Skin of body (tissue), 2 donors: ENCODE data around the gene VAMP3. TPM values are rescaled to one million over a fixed set of nuclear protein-coding genes. Genes with fewer than 3 reads are reported as not detected.

Source experiments
- DNase-seq: peaks from one replicate; lab custom pipeline; 2025; lab: John Stamatoyannopoulos, UW
- total RNA-seq: library from RNA; depleted of rRNA; stranded (reverse); fragments of >200 nt; gene quantifications from one replicate; pipeline ENCODE4 v1.2.3, GENCODE V29; 2014

The VAMP3 gene, protein sequence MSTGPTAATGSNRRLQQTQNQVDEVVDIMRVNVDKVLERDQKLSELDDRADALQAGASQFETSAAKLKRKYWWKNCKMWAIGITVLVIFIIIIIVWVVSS
- total RNA-seq: 62.6 TPM

DNA sequence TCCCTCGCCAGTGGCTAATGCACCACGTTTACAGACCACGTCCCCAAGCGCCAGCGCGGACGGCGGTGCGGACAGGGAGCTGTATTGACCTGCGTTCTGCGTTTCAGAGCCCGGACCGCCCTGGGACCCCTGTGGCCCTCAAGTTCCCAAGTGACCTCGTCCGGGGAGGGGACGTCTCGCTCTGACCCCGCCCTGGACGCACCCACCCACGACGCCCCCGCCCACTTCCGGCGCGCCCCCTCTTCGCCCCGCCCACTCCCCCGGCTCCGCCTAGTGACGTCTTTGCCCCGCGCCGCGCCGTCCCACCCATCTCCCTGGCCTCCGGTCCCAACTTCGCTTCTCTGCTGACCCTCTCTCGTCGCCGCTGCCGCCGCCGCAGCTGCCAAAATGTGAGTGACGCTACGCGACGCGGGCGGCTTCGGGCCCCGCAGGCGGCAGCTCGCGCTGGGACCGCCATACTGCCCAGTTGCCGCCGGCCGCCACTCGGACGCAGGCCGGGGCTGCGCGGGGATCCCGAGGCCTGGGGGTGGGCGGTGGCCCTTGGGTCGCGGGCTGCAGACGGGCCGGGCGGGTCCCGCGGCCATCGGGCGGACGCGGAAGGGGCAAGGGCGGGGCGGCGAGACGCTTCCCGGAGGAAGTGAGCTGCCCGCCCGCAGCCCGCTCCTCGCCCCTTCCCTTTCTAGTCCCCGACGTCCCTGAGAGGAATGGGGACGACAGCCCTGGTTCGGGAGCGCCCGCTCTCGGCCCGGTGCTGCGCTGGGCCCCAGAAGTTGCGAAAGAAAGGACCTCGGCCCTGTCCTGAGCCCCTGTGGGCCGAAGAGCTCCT is at the start of gene VAMP3:
Gene VAMP3, plus strand, starts transcription at position 300 of the 826 bp plus-strand sequence. Its CDS starts 88 bp downstream, at position 388.
- peak; percentile 60 for DNase-seq

DNA sequence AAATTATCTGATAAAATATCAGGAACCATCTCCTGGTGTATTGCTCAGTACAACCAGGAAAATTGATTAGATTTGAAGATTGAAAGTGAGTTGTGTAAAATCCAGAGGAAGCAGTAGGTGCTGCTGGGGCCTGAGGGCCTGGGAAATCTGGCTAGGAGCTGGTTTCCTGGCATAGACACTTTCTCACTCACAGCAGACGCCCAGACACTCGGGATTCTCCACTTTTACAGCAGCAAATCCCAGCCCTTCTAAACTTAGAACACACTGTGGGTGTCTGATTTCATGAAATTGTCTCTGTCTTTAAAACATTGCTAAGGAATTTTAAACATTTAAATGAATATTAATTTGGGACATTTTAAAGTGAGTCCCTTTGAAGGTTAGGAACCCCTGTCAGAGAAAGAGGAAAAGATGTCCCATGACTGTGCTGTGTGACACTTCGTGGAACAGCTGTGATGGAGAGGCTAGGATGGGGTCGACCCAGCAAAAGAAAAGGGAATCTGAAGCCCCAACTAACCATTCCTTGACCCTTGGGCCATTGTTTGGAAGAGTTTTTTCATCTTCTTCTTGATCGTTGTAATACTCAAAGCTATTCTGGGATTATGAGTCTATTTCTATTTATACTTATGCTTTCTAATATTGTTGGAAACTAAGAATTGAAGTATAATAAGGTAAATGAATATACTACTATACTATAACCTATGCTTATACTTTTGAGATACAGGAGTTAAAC is 49.0 kb upstream of the VAMP3 start:
- no peak for DNase-seq

DNA sequence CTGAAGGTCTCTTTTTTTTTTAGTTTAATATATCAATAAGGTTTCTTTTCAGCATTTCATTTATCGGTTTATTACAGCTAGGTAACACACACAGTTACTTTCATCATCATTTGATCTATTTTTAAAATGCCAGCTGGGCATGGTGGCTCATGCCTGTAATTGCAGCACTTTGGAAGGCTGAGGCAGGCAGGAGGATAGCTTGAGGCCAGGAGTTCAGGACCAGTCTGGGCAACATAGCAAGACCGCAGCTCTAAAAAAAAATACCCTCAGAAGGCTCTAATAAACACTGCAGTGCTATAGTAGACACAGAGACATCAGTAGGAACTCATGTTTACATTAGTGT is 48.5 kb upstream of the VAMP3 start:
- DNase-seq: no peak

DNA sequence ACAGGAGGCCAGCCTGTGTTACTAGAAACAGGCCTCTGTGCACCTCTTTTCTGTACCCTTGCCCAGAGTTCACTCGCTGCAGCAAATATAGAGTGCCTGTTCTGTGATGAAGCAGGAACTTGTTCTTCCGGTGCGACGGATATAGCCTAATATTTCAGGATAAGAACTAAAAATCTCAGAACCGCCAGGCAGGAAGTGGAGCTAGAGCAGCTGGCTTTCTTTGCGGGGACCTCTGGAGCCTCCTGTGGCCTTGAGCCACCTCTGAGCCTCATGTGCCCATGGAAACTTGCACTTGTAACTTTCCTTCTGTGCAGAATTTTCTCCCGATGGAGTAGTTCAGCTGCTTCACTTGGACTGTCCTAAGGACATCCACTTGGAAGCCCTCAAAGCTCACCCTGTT is 44.5 kb upstream of the VAMP3 start:
- peak; percentile 6 for DNase-seq

DNA sequence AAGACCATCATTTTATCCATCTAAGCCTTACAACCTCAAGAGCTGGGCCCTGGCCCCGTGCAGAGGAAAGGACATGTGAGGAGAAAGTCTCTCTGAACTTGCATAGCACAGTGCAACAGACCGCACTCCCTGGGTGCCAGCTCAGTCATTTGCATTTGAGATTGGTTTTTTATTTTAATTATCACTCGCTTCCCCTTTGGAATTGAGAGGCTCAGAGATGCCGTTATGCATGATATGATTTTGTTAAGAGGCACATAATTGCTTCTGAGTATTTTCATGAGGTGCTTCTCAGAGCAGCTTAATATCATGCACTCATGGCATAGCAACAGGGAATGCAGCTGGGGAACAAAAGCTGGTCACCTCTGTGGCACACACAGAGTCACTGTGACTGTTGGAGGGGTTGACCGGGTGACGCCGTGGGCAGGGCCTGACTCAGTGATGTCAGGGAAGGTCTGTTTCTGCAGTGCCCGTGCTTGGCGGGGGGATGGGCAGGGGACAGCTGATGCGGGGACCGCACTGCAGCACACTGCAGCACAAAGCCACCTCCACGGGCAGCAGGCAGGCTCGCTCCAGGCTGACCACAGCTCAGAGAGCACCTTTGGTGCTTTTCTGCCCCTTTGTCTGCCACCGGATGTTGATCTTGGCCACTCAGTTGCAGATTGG is 43.2 kb upstream of the VAMP3 start:
- no peak for DNase-seq

DNA sequence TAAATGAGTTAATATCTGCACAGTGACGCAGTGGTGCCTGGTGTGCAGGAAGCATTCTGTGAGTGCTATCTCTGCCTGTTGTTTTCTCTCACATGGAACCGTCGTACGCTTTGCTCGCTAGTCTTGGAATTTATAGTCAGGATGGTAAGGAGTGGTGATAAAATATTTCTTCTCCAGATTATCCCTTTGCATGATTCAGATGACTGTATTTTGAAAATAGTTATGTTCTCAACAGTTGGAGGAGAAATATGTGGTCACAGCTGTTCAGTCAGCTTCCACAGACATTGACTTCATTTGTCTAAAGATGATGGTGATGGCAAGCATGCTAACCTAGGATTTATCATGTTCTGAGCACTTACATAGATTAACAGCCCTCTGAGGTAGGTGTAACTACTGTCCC is 41.3 kb upstream of the VAMP3 start:
- DNase-seq: no peak

DNA sequence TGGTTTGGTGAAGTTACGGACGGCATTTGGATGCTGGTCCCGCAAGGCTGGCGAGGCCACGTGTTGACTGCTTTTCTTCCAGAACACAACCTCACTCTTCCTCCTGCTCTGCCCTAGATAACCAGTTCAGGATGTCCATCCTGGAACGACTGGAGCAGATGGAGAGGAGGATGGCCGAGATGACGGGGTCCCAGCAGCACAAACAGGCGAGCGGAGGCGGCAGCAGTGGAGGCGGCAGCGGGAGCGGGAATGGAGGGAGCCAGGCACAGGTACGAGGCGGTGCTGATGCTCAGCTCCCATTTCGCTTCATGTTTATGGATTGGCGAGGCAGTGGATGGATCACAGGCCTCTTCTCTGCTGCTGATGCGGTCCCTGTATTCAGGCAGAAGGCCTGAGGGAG is 38.8 kb upstream of the VAMP3 start:
- no peak for DNase-seq

DNA sequence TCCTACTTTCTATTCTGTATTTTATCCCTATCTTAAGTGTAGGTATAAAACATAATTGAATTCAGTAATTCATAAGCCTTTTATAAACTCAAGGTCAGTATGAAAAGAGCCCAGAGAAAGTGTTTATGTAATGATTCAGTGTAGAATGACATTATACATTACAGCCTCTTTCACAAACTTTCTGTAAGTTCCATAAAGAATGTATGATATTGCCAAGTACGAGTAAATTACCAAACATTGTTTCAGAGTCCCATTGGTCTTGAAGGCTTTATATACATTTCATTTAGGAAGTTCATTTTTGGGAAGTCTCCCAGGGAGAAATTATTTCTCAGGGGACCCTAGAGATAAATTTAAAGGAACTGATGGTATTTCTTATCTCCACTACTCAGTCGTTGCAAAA is 37.8 kb upstream of the VAMP3 start:
- DNase-seq: no peak

DNA sequence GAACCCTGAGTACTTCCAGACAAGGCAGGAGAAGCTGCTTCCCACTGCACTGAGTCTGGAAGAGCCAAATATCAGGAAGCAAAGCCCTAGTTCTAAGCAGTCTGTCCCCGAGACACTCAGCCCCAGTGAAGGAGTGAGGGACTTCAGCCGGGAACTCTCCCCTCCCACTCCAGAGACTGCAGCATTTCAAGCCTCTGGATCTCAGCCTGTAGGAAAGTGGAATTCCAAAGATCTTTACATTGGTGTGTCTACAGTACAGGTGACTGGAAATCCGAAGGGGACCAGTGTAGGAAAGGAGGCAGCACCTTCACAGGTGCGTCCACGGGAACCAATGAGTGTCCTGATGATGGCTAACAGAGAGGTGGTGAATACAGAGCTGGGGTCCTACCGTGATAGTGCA is 33.1 kb upstream of the VAMP3 start:
- DNase-seq: no peak

DNA sequence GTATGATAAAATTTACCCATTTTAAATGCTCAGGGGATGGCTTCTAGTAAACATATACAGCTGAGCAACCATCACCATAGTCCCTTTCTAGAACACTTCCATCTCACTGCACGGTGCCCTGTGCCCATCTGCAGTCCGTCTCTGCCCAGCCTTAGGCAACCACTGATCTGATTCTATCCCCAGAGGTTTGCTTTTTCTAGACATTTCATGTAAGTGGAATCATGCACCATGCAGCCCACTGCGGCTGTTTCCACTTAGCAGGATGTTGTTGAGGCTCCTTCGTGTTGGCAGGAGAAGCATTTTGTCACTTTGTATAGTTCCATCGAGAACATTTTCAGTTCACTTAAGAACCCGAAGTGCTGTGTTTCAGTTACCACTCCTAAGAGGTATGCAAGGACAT is 27.8 kb upstream of the VAMP3 start:
- DNase-seq: peak; percentile 43

DNA sequence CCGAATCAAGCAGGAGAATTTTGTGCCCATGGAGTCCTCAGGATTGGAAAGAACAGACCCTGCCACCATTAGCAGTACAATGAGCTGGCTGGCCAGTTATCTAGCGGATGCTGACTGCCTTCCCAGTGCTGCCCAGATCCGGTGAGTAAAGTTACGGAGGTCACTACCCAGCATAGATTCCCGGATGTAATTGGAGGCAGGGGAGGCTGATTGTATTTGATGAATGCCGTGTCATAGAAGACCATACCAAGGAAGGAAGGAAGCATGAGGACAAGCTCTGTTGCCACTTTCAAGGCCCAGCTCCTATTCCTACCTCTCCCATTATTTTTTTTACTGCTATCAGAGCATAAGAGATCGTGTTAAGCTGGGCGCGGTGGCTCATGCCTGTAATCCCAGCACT is 26.2 kb upstream of the VAMP3 start:
- DNase-seq: no peak

DNA sequence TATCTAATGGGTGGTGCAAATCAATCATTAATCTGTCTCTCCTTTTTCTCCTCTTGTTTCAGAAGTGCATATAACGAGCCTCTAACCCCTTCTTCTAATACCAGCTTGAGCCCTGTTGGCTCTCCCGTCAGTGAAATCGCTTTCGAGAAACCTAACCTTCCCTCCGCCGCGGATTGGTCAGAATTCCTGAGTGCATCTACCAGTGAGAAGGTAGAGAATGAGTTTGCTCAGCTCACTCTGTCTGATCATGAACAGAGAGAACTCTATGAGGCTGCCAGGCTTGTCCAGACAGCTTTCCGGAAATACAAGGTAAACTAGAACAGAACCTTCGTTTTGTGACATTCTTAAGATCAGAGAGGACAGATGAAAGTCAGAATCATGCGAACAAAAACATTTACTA is 25.3 kb upstream of the VAMP3 start:
- no peak for DNase-seq

DNA sequence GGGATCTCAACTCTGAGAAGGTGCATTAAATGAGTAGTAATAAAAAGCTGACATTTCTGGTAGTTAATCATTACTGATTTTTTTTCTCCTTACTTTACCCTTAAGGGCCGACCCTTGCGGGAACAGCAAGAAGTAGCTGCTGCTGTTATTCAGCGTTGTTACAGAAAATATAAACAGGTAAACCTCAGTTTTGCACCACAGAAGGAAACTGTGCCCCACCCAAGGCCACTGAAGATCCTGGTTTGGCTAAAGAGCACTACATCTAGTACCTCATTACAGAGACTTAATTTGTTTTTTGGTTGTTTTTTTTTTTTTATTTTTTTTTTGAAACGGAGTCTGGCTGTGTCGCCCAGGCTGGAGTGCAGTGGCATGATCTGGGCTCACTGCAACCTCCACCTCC is 23.5 kb upstream of the VAMP3 start:
- DNase-seq: no peak

DNA sequence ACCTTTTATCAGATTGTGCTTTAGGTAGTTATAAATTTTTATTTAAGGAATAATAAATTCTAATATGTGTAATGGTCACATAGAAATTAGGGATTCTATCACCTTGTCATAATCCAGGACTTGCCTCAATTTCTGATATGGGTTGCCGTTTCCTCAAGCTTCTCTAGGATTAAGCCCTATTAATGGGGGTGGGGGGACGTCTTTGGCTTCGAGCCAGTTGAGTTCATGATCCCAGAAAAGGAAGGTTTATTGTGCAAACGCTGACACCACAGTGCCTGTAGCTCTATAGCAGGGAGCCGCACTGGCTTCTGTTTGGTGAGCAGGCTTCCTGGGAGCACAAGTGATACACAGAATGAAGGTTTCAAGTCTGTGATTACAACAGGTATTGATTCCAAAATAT is 22.0 kb upstream of the VAMP3 start:
- no peak for DNase-seq

DNA sequence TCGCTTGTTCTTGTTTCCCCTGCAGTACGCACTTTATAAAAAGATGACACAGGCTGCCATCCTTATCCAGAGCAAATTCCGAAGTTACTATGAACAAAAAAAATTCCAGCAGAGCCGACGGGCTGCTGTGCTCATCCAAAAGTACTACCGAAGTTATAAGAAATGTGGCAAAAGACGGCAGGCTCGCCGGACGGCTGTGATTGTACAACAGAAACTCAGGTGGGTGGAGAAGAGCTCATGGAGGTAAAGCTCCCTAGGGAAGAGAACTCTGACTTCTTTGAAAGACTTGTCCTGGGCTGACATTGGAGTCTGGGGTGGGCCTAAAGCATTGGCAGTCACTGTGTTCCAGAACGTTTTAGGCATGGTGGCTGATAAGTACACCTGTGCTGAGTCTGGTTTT is 19.9 kb upstream of the VAMP3 start:
- no peak for DNase-seq

DNA sequence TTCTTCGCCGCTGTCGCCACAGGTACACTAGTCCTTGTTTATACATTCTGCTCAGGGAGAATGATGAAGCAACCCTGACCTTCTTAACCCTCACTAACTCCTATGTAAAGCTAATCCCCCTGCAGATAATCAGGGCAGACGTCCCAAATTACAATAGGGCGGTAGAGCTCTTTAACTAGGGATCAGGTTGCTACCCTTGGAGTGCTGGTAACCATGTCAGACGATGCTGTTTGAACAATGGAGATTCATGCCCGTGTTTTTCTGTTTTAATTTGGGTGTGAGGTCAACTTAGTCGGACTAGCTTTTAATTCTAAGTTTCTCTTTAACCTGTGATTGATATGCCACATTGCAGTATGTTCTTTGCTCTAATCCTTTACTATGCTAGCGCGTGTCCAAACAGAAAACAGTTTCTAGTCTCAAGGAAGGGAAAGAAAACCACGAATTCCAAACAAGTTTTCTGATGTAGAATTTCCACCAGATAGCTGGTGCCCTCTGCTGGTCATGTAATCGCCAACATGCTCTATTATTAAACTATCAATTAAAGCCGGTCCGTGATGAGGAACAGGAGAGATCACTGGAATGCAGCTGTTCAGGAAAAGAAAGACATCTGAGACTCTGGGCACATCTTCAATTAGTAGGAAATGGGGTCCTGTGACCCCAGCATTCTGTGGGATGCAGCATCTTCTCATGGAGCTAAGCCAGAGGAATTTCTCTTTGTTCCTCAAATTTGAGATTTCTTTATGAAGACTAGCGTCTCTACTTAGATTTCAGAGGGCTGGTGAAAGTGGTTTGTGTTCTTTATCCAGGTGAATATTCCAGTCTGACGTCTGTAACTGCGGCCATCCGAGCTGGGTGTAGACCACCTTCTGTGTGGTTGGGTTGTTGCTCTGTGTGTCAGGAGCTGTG is 18.3 kb upstream of the VAMP3 start:
- peak; percentile 71 for DNase-seq

DNA sequence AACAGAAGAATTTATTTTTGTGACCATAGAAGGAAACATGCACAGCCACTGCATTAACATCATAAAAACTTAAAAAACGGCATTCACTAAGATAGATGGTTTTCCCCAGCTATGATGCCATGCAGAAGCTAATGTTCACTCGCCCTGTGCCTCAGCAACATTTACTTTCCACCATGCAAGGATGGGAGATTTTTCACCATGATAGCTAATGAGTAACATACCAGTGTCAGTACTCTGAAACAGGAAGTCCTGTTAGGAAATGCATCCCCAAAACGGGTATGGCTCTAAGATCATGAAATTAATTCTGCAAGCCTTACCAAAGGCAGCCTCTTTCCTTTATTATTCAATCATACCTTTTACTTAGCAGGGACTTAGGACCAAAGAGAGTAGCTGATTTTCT is 17.5 kb upstream of the VAMP3 start:
- no peak for DNase-seq

DNA sequence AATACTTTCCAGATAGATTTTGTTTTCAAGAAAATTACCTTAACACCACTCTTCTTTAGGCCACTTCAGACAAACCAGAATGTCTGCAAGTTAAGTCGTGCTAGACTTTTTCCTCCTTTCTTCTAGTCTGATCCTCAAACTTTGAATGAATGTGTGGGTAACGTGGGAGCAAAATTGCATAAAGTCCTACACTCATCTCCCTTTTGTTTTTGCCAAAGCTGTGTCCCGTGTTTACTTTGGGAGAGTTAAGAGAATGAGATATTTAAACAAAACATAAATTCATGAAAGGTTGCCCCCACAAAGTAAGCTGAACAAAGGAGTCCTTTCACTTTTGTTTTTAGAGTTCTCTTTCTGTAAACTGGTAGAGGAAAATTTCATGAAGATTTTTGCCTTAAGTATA is 16.9 kb upstream of the VAMP3 start:
- no peak for DNase-seq

DNA sequence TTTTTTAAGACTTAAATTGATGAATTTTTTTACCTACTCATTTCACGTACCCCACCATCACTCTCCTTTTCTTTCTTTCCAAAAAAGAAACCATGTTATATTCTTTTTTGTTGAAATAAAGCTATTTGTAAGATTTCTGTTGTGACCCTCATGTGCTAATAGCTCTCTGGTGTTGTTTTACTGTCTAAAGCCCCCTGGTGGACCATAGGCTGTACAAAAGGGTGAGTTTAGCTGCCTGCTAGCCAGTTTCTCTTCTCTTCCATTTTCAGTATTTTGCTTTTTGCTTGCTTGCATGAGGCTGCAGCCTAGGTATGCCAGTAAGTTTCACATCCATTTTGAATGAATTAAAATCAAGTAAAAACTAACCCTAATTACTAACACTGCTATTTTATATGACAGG is 15.6 kb upstream of the VAMP3 start:
- no peak for DNase-seq

DNA sequence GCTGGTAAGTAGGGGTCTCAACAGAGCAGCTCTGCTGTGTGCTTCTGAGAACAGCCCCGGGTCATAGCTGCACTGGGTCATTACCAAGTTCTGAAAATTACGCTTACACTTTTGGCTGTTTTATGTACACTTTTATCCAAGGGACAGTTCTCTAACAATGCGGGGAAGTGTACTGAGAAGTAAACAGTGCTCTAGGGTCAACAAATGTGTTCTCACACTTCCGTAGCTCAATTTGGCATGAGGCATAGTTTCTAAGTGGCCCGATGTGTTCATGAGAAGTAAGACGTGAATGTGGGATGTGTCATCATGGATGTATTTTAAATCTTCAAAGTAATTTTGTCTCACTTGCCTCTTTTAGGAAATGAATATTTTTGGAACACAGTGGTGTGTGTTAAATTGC is 10.9 kb upstream of the VAMP3 start:
- no peak for DNase-seq

DNA sequence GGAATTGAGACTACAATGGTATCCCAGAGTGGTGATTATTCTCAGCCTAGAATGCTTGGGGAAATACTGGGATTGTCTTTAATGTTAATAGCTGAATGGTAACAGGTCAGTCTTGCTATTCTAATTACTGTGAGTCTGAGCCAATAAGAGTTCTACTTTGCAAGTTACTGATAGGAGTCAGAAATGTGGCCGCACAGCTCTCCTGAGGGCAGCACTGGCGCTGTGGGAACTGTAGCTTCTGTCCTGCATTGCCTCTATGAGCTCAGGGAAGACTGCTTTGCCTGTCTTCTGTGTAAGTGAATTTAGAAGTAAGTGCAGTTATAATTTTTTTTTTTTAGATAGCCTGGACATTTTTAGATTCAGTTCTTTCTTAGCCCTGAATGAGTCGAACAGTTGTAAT is 10.0 kb upstream of the VAMP3 start:
- no peak for DNase-seq
